Measurements from ENCODE around the gene KLF2. TPM values are rescaled to one million over a fixed set of nuclear protein-coding genes. Genes with fewer than 3 reads are reported as not detected.
A peak's percentile ranks its signal among the peaks of the same experiment; 100 is the strongest.
"Not testable (repeated sequence)": the region's sequence is repeated elsewhere in the genome, so short reads cannot be mapped to it uniquely, and the experiment has no call there.

The KLF2 gene
- polyA plus RNA-seq: 10 to 100 TPM in 1 of 4 donors, 1 to 10 TPM in 3; 1.1 to 25.4 (median 6.5) TPM
- long read RNA-seq, donor 1: 0 reads
- long read RNA-seq, donor 2, partial matches to known transcripts: 0 of 1 reads
- long read RNA-seq, donor 2, other reads (novel, unspliced or antisense): 0 of 1 reads
- long read RNA-seq, donor 3, partial matches to known transcripts: 0 of 4 reads
- long read RNA-seq, donor 3, other reads (novel, unspliced or antisense): 0 of 4 reads
- long read RNA-seq, donor 4: 0 reads
- long read RNA-seq, donor 5, partial matches to known transcripts: 0 of 1 reads
- long read RNA-seq, donor 5, other reads (novel, unspliced or antisense): 0 of 1 reads
- long read RNA-seq, donor 6: 0 reads
- long read RNA-seq, donor 7, transcript KLF2-201 (3 exons, 2,018 nt): major isoform, 29 of 46 reads
- long read RNA-seq, donor 7, partial matches to known transcripts: 17 of 46 reads
- long read RNA-seq, donor 7, other reads (novel, unspliced or antisense): 0 of 46 reads
- long read RNA-seq, donor 8, partial matches to known transcripts: 0 of 4 reads
- long read RNA-seq, donor 8, other reads (novel, unspliced or antisense): 0 of 4 reads
- long read RNA-seq, donor 9, partial matches to known transcripts: 0 of 2 reads
- long read RNA-seq, donor 9, other reads (novel, unspliced or antisense): 0 of 2 reads
- long read RNA-seq, donor 10, transcript KLF2-201 (3 exons, 2,018 nt): major isoform, 12 of 12 reads
- long read RNA-seq, donor 10, partial matches to known transcripts: 0 of 12 reads
- long read RNA-seq, donor 10, other reads (novel, unspliced or antisense): 0 of 12 reads

- no peaks in the 10 kb centered on the region for H3K9me3 ChIP-seq (ENCODE audit: control insufficient read depth in 2 of 2, insufficient read depth in 1 of 2, low read depth in 1 of 2, low read length in 1 of 2)
- WGBS, 3 donors: 1% methylated on average over 31 to 105 of the region's 105 CpGs
- peaks cover 0 to 19% (median 0%) of the 10 kb centered on the region in 3 donors for H3K36me3 ChIP-seq (ENCODE audit: control insufficient read depth in 3 of 3, insufficient read depth in 2 of 3, low read depth in 1 of 3, low read length in 3 of 3)
- H3K4me1 ChIP-seq (ENCODE audit: control insufficient read depth in 3 of 3, insufficient read depth in 2 of 3, low read depth in 1 of 3, low read length in 2 of 3): peaks cover 0 to 7% (median 0%) of the 10 kb centered on the region in 3 donors
- FAIRE-seq: no peak
- H3K27ac ChIP-seq (ENCODE audit: low read depth in 1 of 3, low read length in 2 of 3): peak within 1 kb of the TSS in 2 of 3 donors; percentile 78 to 91
- DNase-seq: peak; percentile 60 to 93
- H3K4me3 ChIP-seq (ENCODE audit: low read depth in 1 of 3, low read length in 3 of 3): peak within 1 kb of the TSS; percentile 45 to 96 (median 63)
- peaks cover 0 to 49% (median 12%) of the 10 kb centered on the region in 3 donors for H3K27me3 ChIP-seq (ENCODE audit: control insufficient read depth in 3 of 3, insufficient read depth in 3 of 3, low read length in 3 of 3)
Measured at GRCh38 chr19:16324384-16325160, at the start of gene KLF2. Gene KLF2, plus strand, starts transcription at chr19:16324826. Its CDS starts 98 bp downstream, at chr19:16324924.

GRCh38 chr19:16280306-16280705 is 44.3 kb upstream of the KLF2 start:
- Histone ChIP-seq H3K4me3 (ENCODE audit: low read depth in 1 of 3, low read length in 3 of 3) (no peak overlapping the region), H3K9me3 (ENCODE audit: control insufficient read depth in 2 of 2, insufficient read depth in 1 of 2, low read depth in 1 of 2, low read length in 1 of 2) (peaks cover 0 to 2% of the 10 kb centered on the region in 2 donors), H3K36me3 (ENCODE audit: control insufficient read depth in 3 of 3, insufficient read depth in 2 of 3, low read depth in 1 of 3, low read length in 3 of 3) (no peaks in the 10 kb centered on the region), H3K27me3 (ENCODE audit: control insufficient read depth in 3 of 3, insufficient read depth in 3 of 3, low read length in 3 of 3) (peaks cover 0 to 2% (median 0%) of the 10 kb centered on the region in 3 donors), H3K4me1 (ENCODE audit: control insufficient read depth in 3 of 3, insufficient read depth in 2 of 3, low read depth in 1 of 3, low read length in 2 of 3) (peaks cover 0 to 5% (median 4%) of the 10 kb centered on the region in 3 donors), H3K27ac (ENCODE audit: low read depth in 1 of 3, low read length in 2 of 3) (no peak overlapping the region)
- no peak for DNase-seq
- FAIRE-seq: no peak
- 86 to 94% (median 87%) methylated on average over 4 of the region's 4 CpGs for WGBS, 3 donors

- no peak overlapping the region for H3K4me3 ChIP-seq (ENCODE audit: low read depth in 1 of 3, low read length in 3 of 3)
- peaks cover 0 to 12% (median 4%) of the 10 kb centered on the region in 3 donors for H3K4me1 ChIP-seq (ENCODE audit: control insufficient read depth in 3 of 3, insufficient read depth in 2 of 3, low read depth in 1 of 3, low read length in 2 of 3)
- no peaks in the 10 kb centered on the region for H3K36me3 ChIP-seq (ENCODE audit: control insufficient read depth in 3 of 3, insufficient read depth in 2 of 3, low read depth in 1 of 3, low read length in 3 of 3)
- no peak overlapping the region for H3K27ac ChIP-seq (ENCODE audit: low read depth in 1 of 3, low read length in 2 of 3)
- peaks cover 0 to 6% (median 0%) of the 10 kb centered on the region in 3 donors for H3K27me3 ChIP-seq (ENCODE audit: control insufficient read depth in 3 of 3, insufficient read depth in 3 of 3, low read length in 3 of 3)
- FAIRE-seq (no peak), DNase-seq (no peak)
- H3K9me3 ChIP-seq (ENCODE audit: control insufficient read depth in 2 of 2, insufficient read depth in 1 of 2, low read depth in 1 of 2, low read length in 1 of 2): no peaks in the 10 kb centered on the region
- WGBS, 3 donors: 88 to 94% (median 89%) methylated on average over 5 of the region's 5 CpGs
Measured at GRCh38 chr19:16281743-16282142, 42.9 kb upstream of the KLF2 start.

- peak in 1 of 2 donors; percentile 51 for DNase-seq
- WGBS, 3 donors: 21 to 62% (median 50%) methylated on average over 36 of the region's 36 CpGs
- FAIRE-seq: no peak
- Histone ChIP-seq H3K36me3 (ENCODE audit: control insufficient read depth in 3 of 3, insufficient read depth in 2 of 3, low read depth in 1 of 3, low read length in 3 of 3) (no peaks in the 10 kb centered on the region), H3K27me3 (ENCODE audit: control insufficient read depth in 3 of 3, insufficient read depth in 3 of 3, low read length in 3 of 3) (peaks cover 0 to 6% (median 0%) of the 10 kb centered on the region in 3 donors), H3K27ac (ENCODE audit: low read depth in 1 of 3, low read length in 2 of 3) (peak overlapping the region; percentile 27 to 95 (median 85)), H3K4me1 (ENCODE audit: control insufficient read depth in 3 of 3, insufficient read depth in 2 of 3, low read depth in 1 of 3, low read length in 2 of 3) (peaks cover 0 to 12% (median 4%) of the 10 kb centered on the region in 3 donors), H3K9me3 (ENCODE audit: control insufficient read depth in 2 of 2, insufficient read depth in 1 of 2, low read depth in 1 of 2, low read length in 1 of 2) (no peaks in the 10 kb centered on the region), H3K4me3 (ENCODE audit: low read depth in 1 of 3, low read length in 3 of 3) (peak overlapping the region in 1 of 3 donors; percentile 7)
Measured at GRCh38 chr19:16283210-16284061, 41.2 kb upstream of the KLF2 start.

- 88 to 92% (median 90%) methylated on average over 9 of the region's 9 CpGs for WGBS, 3 donors
- Histone ChIP-seq H3K9me3 (ENCODE audit: control insufficient read depth in 2 of 2, insufficient read depth in 1 of 2, low read depth in 1 of 2, low read length in 1 of 2) (no peaks in the 10 kb centered on the region), H3K27ac (ENCODE audit: low read depth in 1 of 3, low read length in 2 of 3) (peak overlapping the region in 1 of 3 donors; percentile 95), H3K4me1 (ENCODE audit: control insufficient read depth in 3 of 3, insufficient read depth in 2 of 3, low read depth in 1 of 3, low read length in 2 of 3) (peaks cover 0 to 12% (median 4%) of the 10 kb centered on the region in 3 donors), H3K4me3 (ENCODE audit: low read depth in 1 of 3, low read length in 3 of 3) (no peak overlapping the region), H3K36me3 (ENCODE audit: control insufficient read depth in 3 of 3, insufficient read depth in 2 of 3, low read depth in 1 of 3, low read length in 3 of 3) (no peaks in the 10 kb centered on the region), H3K27me3 (ENCODE audit: control insufficient read depth in 3 of 3, insufficient read depth in 3 of 3, low read length in 3 of 3) (peaks cover 0 to 6% (median 2%) of the 10 kb centered on the region in 3 donors)
- DNase-seq (no peak), FAIRE-seq (no peak)
Measured at GRCh38 chr19:16284505-16284904, 40.1 kb upstream of the KLF2 start.

GRCh38 chr19:16285079-16285478 is 39.5 kb upstream of the KLF2 start:
- H3K9me3 ChIP-seq (ENCODE audit: control insufficient read depth in 2 of 2, insufficient read depth in 1 of 2, low read depth in 1 of 2, low read length in 1 of 2); FAIRE-seq; H3K36me3 ChIP-seq (ENCODE audit: control insufficient read depth in 3 of 3, insufficient read depth in 2 of 3, low read depth in 1 of 3, low read length in 3 of 3); DNase-seq; H3K4me3 ChIP-seq (ENCODE audit: low read depth in 1 of 3, low read length in 3 of 3); H3K27me3 ChIP-seq (ENCODE audit: control insufficient read depth in 3 of 3, insufficient read depth in 3 of 3, low read length in 3 of 3); H3K27ac ChIP-seq (ENCODE audit: low read depth in 1 of 3, low read length in 2 of 3): not testable (repeated sequence)
- WGBS, 3 donors: 75 to 81% (median 79%) methylated on average over 3 of the region's 3 CpGs
- peaks cover 0 to 12% (median 4%) of the 10 kb centered on the region in 3 donors for H3K4me1 ChIP-seq (ENCODE audit: control insufficient read depth in 3 of 3, insufficient read depth in 2 of 3, low read depth in 1 of 3, low read length in 2 of 3)

- FAIRE-seq (no peak), DNase-seq (no peak)
- WGBS, 3 donors: 16 to 36% (median 23%) methylated on average over 22 of the region's 22 CpGs
- Histone ChIP-seq H3K36me3 (ENCODE audit: control insufficient read depth in 3 of 3, insufficient read depth in 2 of 3, low read depth in 1 of 3, low read length in 3 of 3) (no peaks in the 10 kb centered on the region), H3K9me3 (ENCODE audit: control insufficient read depth in 2 of 2, insufficient read depth in 1 of 2, low read depth in 1 of 2, low read length in 1 of 2) (no peaks in the 10 kb centered on the region), H3K27me3 (ENCODE audit: control insufficient read depth in 3 of 3, insufficient read depth in 3 of 3, low read length in 3 of 3) (peaks cover 0 to 6% (median 2%) of the 10 kb centered on the region in 3 donors), H3K27ac (ENCODE audit: low read depth in 1 of 3, low read length in 2 of 3) (peak overlapping the region in 1 of 3 donors; percentile 40), H3K4me3 (ENCODE audit: low read depth in 1 of 3, low read length in 3 of 3) (no peak overlapping the region), H3K4me1 (ENCODE audit: control insufficient read depth in 3 of 3, insufficient read depth in 2 of 3, low read depth in 1 of 3, low read length in 2 of 3) (peaks cover 0 to 12% (median 4%) of the 10 kb centered on the region in 3 donors)
Measured at GRCh38 chr19:16285769-16286498, 38.7 kb upstream of the KLF2 start.
